Esophagus muscularis mucosa (tissue), 4 donors: Measurements from ENCODE around the gene DDX27. TPM values are rescaled to one million over a fixed set of nuclear protein-coding genes. Genes with fewer than 3 reads are reported as not detected.
A peak's percentile ranks its signal among the peaks of the same experiment; 100 is the strongest.

ENCODE experiments used
- DNase-seq: peaks from one replicate; pipeline ENCODE4 v3.0.0-alpha.2; 2017; ENCODE audit errors: extremely low spot score
- H3K27ac ChIP-seq, 4 donors: fragments of 200-600 bp; sonication (generic); replicated peaks in 1 of 4; 1 replicate in 3 of 4; 2 replicates in 1 of 4; pipeline ENCODE4 v1.5.1; 2016 to 2019; ENCODE audit warnings: mild to moderate bottlenecking in 1 of 4
- H3K27me3 ChIP-seq, 4 donors: fragments of 200-600 bp; sonication (generic); one replicate each; pipeline versions ENCODE4 v1.5.1 to v1.6.0; 2016 to 2019
- H3K36me3 ChIP-seq, 4 donors: fragments of 200-600 bp; sonication (generic); one replicate each; pipeline ENCODE4 v1.5.1; 2016 to 2019
- H3K4me1 ChIP-seq, 4 donors: fragments of 200-600 bp; sonication (generic); one replicate each; pipeline ENCODE4 v1.5.1; 2016 to 2019
- H3K4me3 ChIP-seq, 4 donors: fragments of 200-600 bp; sonication (generic); 1 replicate in 2 of 4; 2 replicates in 2 of 4; pipeline ENCODE4 v1.5.1; 2016 to 2019; ENCODE audit warnings: mild to moderate bottlenecking in 4 of 4, moderate library complexity in 1 of 4
- H3K9me3 ChIP-seq, 4 donors: fragments of 200-600 bp; sonication (generic); 1 replicate in 3 of 4; 2 replicates in 1 of 4; pipeline ENCODE4 v1.5.1; 2016 to 2019
- EP300 ChIP-seq: sonication (generic); formaldehyde crosslinking; IDR thresholded peaks from one replicate; pipeline ENCODE4 v1.6.1; 2017; ENCODE audit warnings: antibody characterized with exemption
- POLR2A ChIP-seq: fragments of 450-650 bp; IDR thresholded peaks from one replicate; pipeline ENCODE4 v1.6.1; 2017; ENCODE audit warnings: antibody characterized with exemption, moderate library complexity, mild to moderate bottlenecking, low read depth
- POLR2AphosphoS5 ChIP-seq, 2 donors: sonication (generic); formaldehyde crosslinking; IDR thresholded peaks; one replicate each; pipeline ENCODE4 v1.6.1; 2017; ENCODE audit warnings: antibody characterized with exemption in 2 of 2
- WGBS: methylation state at CpG from one replicate; pipeline ENCODE4 v1.1.5; 2018; 5-methylcytosine and 5-hydroxymethylcytosine counted together
- intact Hi-C: fragments of 100-400 bp; cut with DNase I; formaldehyde crosslinking; loops from one replicate; pipeline ENCODE4 v1.15.1; 2023
- total RNA-seq, 4 donors: library from RNA; depleted of rRNA; stranded (reverse); fragments of >200 nt; gene quantifications; one replicate each; pipeline versions ENCODE4 v1.1.0 to v1.2.1, GENCODE V29; 2016
- TF ChIP-seq, protein P1 (sequence below), 3 experiments: fragments of 200-600 bp in 2 of 3; fragments of 450-650 bp in 1 of 3; sonication (generic) in 2 of 3; IDR thresholded peaks; one replicate each; pipeline ENCODE4 v1.5.1; 2017 to 2019; ENCODE audit warnings: antibody characterized with exemption in 3 of 3, mild to moderate bottlenecking in 2 of 3, moderate library complexity in 1 of 3

DDX27 gene, protein sequence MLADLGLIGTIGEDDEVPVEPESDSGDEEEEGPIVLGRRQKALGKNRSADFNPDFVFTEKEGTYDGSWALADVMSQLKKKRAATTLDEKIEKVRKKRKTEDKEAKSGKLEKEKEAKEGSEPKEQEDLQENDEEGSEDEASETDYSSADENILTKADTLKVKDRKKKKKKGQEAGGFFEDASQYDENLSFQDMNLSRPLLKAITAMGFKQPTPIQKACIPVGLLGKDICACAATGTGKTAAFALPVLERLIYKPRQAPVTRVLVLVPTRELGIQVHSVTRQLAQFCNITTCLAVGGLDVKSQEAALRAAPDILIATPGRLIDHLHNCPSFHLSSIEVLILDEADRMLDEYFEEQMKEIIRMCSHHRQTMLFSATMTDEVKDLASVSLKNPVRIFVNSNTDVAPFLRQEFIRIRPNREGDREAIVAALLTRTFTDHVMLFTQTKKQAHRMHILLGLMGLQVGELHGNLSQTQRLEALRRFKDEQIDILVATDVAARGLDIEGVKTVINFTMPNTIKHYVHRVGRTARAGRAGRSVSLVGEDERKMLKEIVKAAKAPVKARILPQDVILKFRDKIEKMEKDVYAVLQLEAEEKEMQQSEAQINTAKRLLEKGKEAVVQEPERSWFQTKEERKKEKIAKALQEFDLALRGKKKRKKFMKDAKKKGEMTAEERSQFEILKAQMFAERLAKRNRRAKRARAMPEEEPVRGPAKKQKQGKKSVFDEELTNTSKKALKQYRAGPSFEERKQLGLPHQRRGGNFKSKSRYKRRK
- total RNA-seq: 10 to 100 TPM; 25.7 to 35.0 (median 30.2) TPM

DNA sequence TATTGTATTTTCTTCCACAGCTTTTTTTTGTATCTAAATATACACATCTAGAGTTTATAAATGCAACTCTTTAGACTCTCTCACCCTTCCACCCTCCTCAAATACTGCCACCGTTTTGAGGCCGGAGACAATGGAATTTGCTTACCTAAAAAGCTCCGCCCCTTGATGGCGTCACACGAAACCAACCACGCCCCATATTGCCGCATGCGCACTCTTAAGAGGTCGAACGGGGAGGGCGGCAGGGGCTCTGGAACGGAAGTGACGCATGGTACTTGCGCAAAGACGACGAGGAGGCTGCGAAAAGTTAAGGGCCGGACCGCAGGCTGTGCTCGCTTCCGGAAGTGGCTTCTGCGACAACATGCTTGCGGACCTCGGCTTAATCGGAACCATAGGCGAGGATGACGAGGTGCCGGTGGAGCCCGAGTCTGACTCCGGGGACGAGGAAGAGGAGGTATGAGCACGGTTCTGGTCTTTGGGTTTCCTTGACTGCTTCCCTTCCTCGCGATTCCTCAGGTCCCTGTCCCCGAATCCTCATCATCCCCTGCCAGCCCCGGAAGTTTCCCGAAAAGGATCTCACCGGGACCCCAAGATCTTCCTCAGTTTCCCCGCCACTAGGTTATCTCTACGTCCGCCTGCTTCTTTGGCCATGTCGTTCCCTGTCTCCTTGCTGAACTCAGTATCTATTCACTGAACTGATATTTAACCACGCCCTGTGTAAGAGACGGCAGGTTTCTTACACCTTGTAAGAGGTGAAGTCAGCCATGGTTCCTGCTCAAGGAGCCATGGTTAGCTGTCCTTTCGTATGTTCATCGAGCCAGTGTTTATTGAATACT is at the start of gene DDX27:
TSS of gene DDX27 (plus strand) at position 326 of the 833 bp plus-strand sequence. CDS start at position 359, 33 bp downstream.
- Histone ChIP-seq H3K27ac (peak within 1 kb of the TSS; percentile 84 to 91 (median 88)), H3K9me3 (no peaks in the 10 kb centered on the region), H3K27me3 (no peaks in the 10 kb centered on the region), H3K36me3 (peaks cover 27 to 35% (median 31%) of the 10 kb centered on the region in 4 donors), H3K4me3 (peak within 1 kb of the TSS; percentile 67 to 79 (median 72)), H3K4me1 (peaks cover 13 to 33% (median 26%) of the 10 kb centered on the region in 4 donors)
- intact Hi-C loops: loop anchor here (2.0 kb wide), 1 partner anchor 31 kb away; the partner anchor contains the start of gene STAU1
- TF ChIP-seq POLR2AphosphoS5 (IDR thresholded peaks at IDR 0.05) (peak; percentile 98 to 100), EP300 (peak; percentile 13), POLR2A (peak; percentile 61)
- TF ChIP-seq, protein P1, sequence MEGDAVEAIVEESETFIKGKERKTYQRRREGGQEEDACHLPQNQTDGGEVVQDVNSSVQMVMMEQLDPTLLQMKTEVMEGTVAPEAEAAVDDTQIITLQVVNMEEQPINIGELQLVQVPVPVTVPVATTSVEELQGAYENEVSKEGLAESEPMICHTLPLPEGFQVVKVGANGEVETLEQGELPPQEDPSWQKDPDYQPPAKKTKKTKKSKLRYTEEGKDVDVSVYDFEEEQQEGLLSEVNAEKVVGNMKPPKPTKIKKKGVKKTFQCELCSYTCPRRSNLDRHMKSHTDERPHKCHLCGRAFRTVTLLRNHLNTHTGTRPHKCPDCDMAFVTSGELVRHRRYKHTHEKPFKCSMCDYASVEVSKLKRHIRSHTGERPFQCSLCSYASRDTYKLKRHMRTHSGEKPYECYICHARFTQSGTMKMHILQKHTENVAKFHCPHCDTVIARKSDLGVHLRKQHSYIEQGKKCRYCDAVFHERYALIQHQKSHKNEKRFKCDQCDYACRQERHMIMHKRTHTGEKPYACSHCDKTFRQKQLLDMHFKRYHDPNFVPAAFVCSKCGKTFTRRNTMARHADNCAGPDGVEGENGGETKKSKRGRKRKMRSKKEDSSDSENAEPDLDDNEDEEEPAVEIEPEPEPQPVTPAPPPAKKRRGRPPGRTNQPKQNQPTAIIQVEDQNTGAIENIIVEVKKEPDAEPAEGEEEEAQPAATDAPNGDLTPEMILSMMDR (IDR thresholded peaks at IDR 0.05): peak in 1 of 3 experiments; percentile 19
- DNase-seq: peak; percentile 100
- under 1% methylated on average over 35 of the region's 46 CpGs for WGBS

DNA sequence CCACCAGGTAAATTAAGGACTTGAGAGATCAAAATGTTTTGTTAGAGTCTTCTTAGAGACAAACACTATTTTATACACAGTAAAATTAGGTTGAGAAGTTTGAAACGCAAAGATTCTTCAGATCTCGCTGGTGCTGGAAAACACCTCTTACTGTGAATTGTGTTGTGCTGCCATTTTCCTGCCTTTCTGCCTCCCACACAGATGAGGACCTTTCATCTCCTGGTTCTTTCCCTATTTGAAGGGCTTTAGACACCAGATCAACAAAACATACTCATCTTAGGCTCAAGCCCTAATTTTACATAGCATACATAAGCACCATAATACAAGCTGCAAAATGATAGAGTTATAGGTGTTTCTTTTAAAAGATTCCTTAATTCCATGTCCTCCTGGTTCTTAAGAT is 49.7 kb upstream of the DDX27 start:
- DNase-seq: no peak
- intact Hi-C loops: no loop called here
- 91% methylated on average over 2 of the region's 2 CpGs for WGBS
- H3K4me3 ChIP-seq: no peak overlapping the region
- no peak overlapping the region for H3K27ac ChIP-seq
- TF ChIP-seq, protein P1 (IDR thresholded peaks at IDR 0.05): no peak
- TF ChIP-seq EP300: no peak
- no peak for TF ChIP-seq POLR2AphosphoS5 (IDR thresholded peaks at IDR 0.05)
- TF ChIP-seq POLR2A: no peak
- H3K9me3 ChIP-seq: no peaks in the 10 kb centered on the region
- H3K36me3 ChIP-seq: peaks cover 0 to 34% (median 18%) of the 10 kb centered on the region in 4 donors
- H3K4me1 ChIP-seq: peaks cover 25 to 55% (median 40%) of the 10 kb centered on the region in 4 donors
- no peaks in the 10 kb centered on the region for H3K27me3 ChIP-seq

DNA sequence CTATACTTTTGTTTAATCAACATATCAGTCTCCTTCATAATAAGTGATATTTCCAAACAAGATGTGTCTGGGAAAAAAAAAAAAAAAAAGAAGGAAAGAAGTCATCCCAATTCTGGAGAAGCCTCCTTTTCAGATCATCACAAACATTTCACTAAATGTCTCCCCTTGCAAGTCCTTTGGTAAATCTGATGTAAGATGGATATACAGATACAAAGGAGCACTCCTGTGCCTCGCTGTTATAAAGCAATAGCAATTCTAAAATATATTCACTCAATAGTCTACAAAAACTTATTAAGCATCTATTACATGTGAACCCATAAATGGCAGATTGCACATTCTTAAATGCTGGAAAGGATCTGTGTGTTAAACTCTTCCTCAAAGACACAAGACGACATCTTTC is 48.5 kb upstream of the DDX27 start:
- no peak for DNase-seq
- Histone ChIP-seq H3K4me1 (peaks cover 25 to 54% (median 40%) of the 10 kb centered on the region in 4 donors), H3K27ac (no peak overlapping the region), H3K4me3 (no peak overlapping the region), H3K27me3 (no peaks in the 10 kb centered on the region), H3K36me3 (peaks cover 0 to 23% (median 13%) of the 10 kb centered on the region in 4 donors), H3K9me3 (no peaks in the 10 kb centered on the region)
- intact Hi-C loops: no loop called here
- WGBS: 90% methylated on average over 2 of the region's 2 CpGs
- TF ChIP-seq, protein P1 (IDR thresholded peaks at IDR 0.05): no peak
- TF ChIP-seq POLR2AphosphoS5 (IDR thresholded peaks at IDR 0.05) (no peak), POLR2A (no peak), EP300 (no peak)

DNA sequence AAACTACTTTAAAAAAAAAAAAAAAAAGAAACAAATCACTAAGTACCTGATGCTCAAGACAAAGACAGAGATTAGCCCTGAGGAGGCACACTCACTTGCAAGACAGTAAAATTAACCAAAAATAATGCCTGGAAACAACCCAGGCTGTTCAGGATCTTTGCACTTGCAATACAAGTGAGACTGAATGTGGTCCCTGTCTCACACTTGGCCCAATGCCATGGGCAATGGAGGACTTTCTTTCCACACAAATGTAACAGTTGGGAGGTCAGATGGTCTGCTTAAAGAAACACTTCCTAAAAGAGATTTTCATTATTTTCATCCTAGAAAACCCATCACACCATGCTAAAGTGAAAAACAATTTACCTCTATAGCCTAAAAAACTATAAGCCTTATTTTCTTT is 47.3 kb upstream of the DDX27 start:
- intact Hi-C loops: no loop called here
- DNase-seq: no peak
- peaks cover 0 to 19% (median 11%) of the 10 kb centered on the region in 4 donors for H3K36me3 ChIP-seq
- no peak for TF ChIP-seq POLR2AphosphoS5 (IDR thresholded peaks at IDR 0.05)
- TF ChIP-seq POLR2A: no peak
- no peak for TF ChIP-seq EP300
- TF ChIP-seq, protein P1 (IDR thresholded peaks at IDR 0.05): no peak
- H3K27me3 ChIP-seq: no peaks in the 10 kb centered on the region
- H3K27ac ChIP-seq: no peak overlapping the region
- H3K4me1 ChIP-seq: peaks cover 19 to 42% (median 30%) of the 10 kb centered on the region in 4 donors
- H3K4me3 ChIP-seq: no peak overlapping the region
- no peaks in the 10 kb centered on the region for H3K9me3 ChIP-seq
